GM12878 (cell line): ENCODE results near the gene TTLL4. TPM values are rescaled to one million over a fixed set of nuclear protein-coding genes. Genes with fewer than 3 reads are reported as not detected.

Source experiments
- ATAC-seq: fragments of 200-7000 bp; cut with Tn5 transposase; 3 replicates; pipeline ENCODE4 v1.9.1; 2020; ENCODE audit warnings: mild to moderate bottlenecking, moderate library complexity
- BruUV-seq: library from RNA; stranded (reverse); fragments of 400-500 nt; replicated peaks from 2 replicates; lab custom pipeline; 2021; lab: Mats Ljungman, UMichigan
- CTCF ChIA-PET: fragments of 300-600 bp; sonication (Branson Sonifier 250); formaldehyde crosslinking; extraction: SDS; loops from one replicate; lab custom pipeline; 2021; ENCODE audit warnings: inconsistent platforms; lab: Yijun Ruan, JAX
- POLR2A ChIA-PET: fragments of 350-600 bp; formaldehyde crosslinking; extraction: SDS; loops from one replicate; lab custom pipeline; 2021; ENCODE audit warnings: inconsistent platforms; lab: Charles Lee
- RAD21 ChIA-PET: fragments of 300-600 bp; sonication (Branson Sonifier 250); formaldehyde crosslinking; loops from one replicate; lab custom pipeline; 2023; ENCODE audit warnings: antibody characterized with exemption; ENCODE audit not compliant: unreplicated experiment; lab: Charles Lee
- SMC1A ChIA-PET: fragments of 300-600 bp; sonication (Branson Sonifier 250); formaldehyde crosslinking; loops from one replicate; lab custom pipeline; 2023; ENCODE audit not compliant: unreplicated experiment, uncharacterized antibody; lab: Charles Lee
- DNase-seq: peaks from one replicate; pipeline ENCODE4 v3.0.0-alpha.2; 2011; ENCODE audit warnings: low read depth, low spot score
- FAIRE-seq: peaks from 3 replicates; lab custom pipeline; 2011; peaks lifted over from hg19 to GRCh38; lab: Jason Lieb, UNC
- H2AFZ ChIP-seq: 2 replicates; pipeline ENCODE4 v1.6.0; 2011; ENCODE audit warnings: low read depth, low read length, control low read depth; ENCODE audit not compliant: control insufficient read depth
- H3K27ac ChIP-seq: 2 replicates; pipeline ENCODE4 v1.5.1; 2011; ENCODE audit warnings: control low read depth; ENCODE audit not compliant: control insufficient read depth, insufficient read depth
- H3K27me3 ChIP-seq, 2 experiments: replicated peaks in 1 of 2; 2 replicates each; pipeline versions ENCODE4 v1.6.0 to v1.6.1; 2011; ENCODE audit warnings: low read length in 1 of 2; ENCODE audit not compliant: control insufficient read depth in 2 of 2, insufficient read depth in 2 of 2
- H3K36me3 ChIP-seq, 2 experiments: 2 replicates each; pipeline ENCODE4 v1.5.1; 2011; ENCODE audit warnings: low read length in 1 of 2; ENCODE audit not compliant: control insufficient read depth in 2 of 2, insufficient read depth in 2 of 2
- H3K4me1 ChIP-seq: 2 replicates; pipeline ENCODE4 v1.6.1; 2011; ENCODE audit warnings: mild to moderate bottlenecking, low read length, moderate library complexity, mixed read lengths; ENCODE audit not compliant: control insufficient read depth, insufficient read depth
- H3K4me2 ChIP-seq: 2 replicates; pipeline ENCODE4 v1.6.0; 2011; ENCODE audit warnings: control low read depth; ENCODE audit not compliant: control insufficient read depth, insufficient read depth
- H3K4me3 ChIP-seq: fragments of 200-600 bp; sonication (generic); 2 replicates; pipeline ENCODE4 v1.5.1; 2016
- H3K79me2 ChIP-seq: 2 replicates; pipeline ENCODE4 v1.6.0; 2011; ENCODE audit warnings: low read length; ENCODE audit not compliant: control insufficient read depth, insufficient read depth
- H3K9ac ChIP-seq: 2 replicates; pipeline ENCODE4 v1.8.0; 2011; ENCODE audit warnings: low read length, control low read depth, mixed read lengths; ENCODE audit not compliant: control insufficient read depth, insufficient read depth
- H3K9me3 ChIP-seq: replicated peaks from 3 replicates; pipeline ENCODE4 v1.5.1; 2011; ENCODE audit warnings: mild to moderate bottlenecking, low read length; ENCODE audit not compliant: control insufficient read depth, insufficient read depth
- H4K20me1 ChIP-seq: 2 replicates; pipeline ENCODE4 v1.6.0; 2011; ENCODE audit not compliant: control insufficient read depth, insufficient read depth
- ATF3 ChIP-seq: IDR thresholded peaks from 2 replicates; pipeline ENCODE4 v1.6.1; 2011; ENCODE audit warnings: low read depth, mild to moderate bottlenecking, low read length, moderate library complexity, borderline replicate concordance; ENCODE audit errors: extremely low read depth
- ATF7 ChIP-seq: fragments of 450-650 bp; IDR thresholded peaks from 2 replicates; pipeline ENCODE4 v1.6.1; 2016; ENCODE audit warnings: low read depth, mild to moderate bottlenecking
- CTCF ChIP-seq, 3 experiments: IDR thresholded peaks in 2 of 3; conservative IDR thresholded peaks in 1 of 3; 2 replicates each; pipeline ENCODE4 v1.5.1; 2011; ENCODE audit warnings: low read depth in 3 of 3, low read length in 3 of 3, mild to moderate bottlenecking in 3 of 3, control low read depth in 2 of 3, moderate library complexity in 2 of 3, inconsistent platforms in 1 of 3, mixed read lengths in 1 of 3; ENCODE audit not compliant: control insufficient read depth in 2 of 3, insufficient read depth in 1 of 3; ENCODE audit errors: extremely low read depth in 1 of 3
- E2F8 ChIP-seq: fragments of 450-650 bp; IDR thresholded peaks from 2 replicates; pipeline ENCODE4 v1.6.1; 2018; ENCODE audit warnings: mild to moderate bottlenecking, low read depth, moderate library complexity; ENCODE audit not compliant: partially characterized antibody
- FOS ChIP-seq: IDR thresholded peaks from 3 replicates; pipeline ENCODE4 v1.6.1; 2011; ENCODE audit warnings: borderline replicate concordance; ENCODE audit not compliant: insufficient read length; ENCODE audit errors: extremely low read depth
- FOXM1 ChIP-seq: IDR thresholded peaks from 2 replicates; pipeline ENCODE4 v1.6.1; 2012; ENCODE audit warnings: low read depth, mild to moderate bottlenecking, inconsistent platforms, low read length, moderate library complexity
- JUND ChIP-seq: IDR thresholded peaks from 2 replicates; pipeline ENCODE4 v1.6.1; 2012; ENCODE audit warnings: low read depth, mild to moderate bottlenecking, low read length, improper control_type of control experiment, moderate library complexity
- MTA2 ChIP-seq: fragments of 450-650 bp; IDR thresholded peaks from 2 replicates; pipeline ENCODE4 v1.6.1; 2016; ENCODE audit warnings: low read depth, mild to moderate bottlenecking, moderate library complexity
- PML ChIP-seq: IDR thresholded peaks from 2 replicates; pipeline ENCODE4 v1.6.1; 2012; ENCODE audit warnings: low read length, inconsistent platforms
- RAD21 ChIP-seq: IDR thresholded peaks from 2 replicates; pipeline ENCODE4 v1.6.1; 2011; ENCODE audit warnings: mild to moderate bottlenecking, low read depth, low read length, moderate library complexity; ENCODE audit not compliant: insufficient read depth
- RAD51 ChIP-seq: fragments of 450-650 bp; IDR thresholded peaks from 2 replicates; pipeline ENCODE4 v1.6.1; 2016; ENCODE audit warnings: moderate library complexity, mild to moderate bottlenecking, inconsistent platforms
- RFX5 ChIP-seq: IDR thresholded peaks from 2 replicates; pipeline ENCODE4 v1.6.1; 2011; ENCODE audit warnings: low read depth, low read length, improper control_type of control experiment
- SREBF1 ChIP-seq: IDR thresholded peaks from 2 replicates; pipeline ENCODE4 v1.6.1; 2012; ENCODE audit warnings: mild to moderate bottlenecking, low read length
- STAT3 ChIP-seq: IDR thresholded peaks from 2 replicates; pipeline ENCODE4 v1.6.1; 2011; ENCODE audit warnings: low read depth, low read length, improper control_type of control experiment
- USF2 ChIP-seq: IDR thresholded peaks from 2 replicates; pipeline ENCODE4 v1.6.1; 2011; ENCODE audit warnings: low read depth, low read length, improper control_type of control experiment, borderline replicate concordance
- ZBED1 ChIP-seq: IDR thresholded peaks from 2 replicates; pipeline ENCODE4 v1.6.1; 2016; ENCODE audit warnings: borderline replicate concordance
- ZNF207 ChIP-seq: fragments of 450-650 bp; IDR thresholded peaks from 2 replicates; pipeline ENCODE4 v1.6.1; 2014; ENCODE audit warnings: antibody characterized with exemption, mild to moderate bottlenecking, borderline replicate concordance
- ZNF24 ChIP-seq: fragments of 450-650 bp; IDR thresholded peaks from 2 replicates; pipeline ENCODE4 v1.6.1; 2017; ENCODE audit warnings: antibody characterized with exemption, mild to moderate bottlenecking
- ZZZ3 ChIP-seq: IDR thresholded peaks from 2 replicates; pipeline ENCODE4 v1.6.1; 2011; ENCODE audit warnings: low read depth; ENCODE audit not compliant: control insufficient read depth, insufficient read length
- WGBS: methylation state at CpG from one replicate; pipeline ENCODE4 v1.1.6; 2016; ENCODE audit warnings: low lambda C conversion rate; ENCODE audit not compliant: insufficient replicate concordance, insufficient coverage; ENCODE audit errors: missing lambda C conversion rate; 5-methylcytosine and 5-hydroxymethylcytosine counted together
- in situ Hi-C: fragments of 300-500 bp; cut with MboI; formaldehyde crosslinking; loops from 9 replicates; pipeline ENCODE4 v1.14.3; 2018; ENCODE audit warnings: mixed read lengths
- intact Hi-C: fragments of 100-400 bp; cut with micrococcal nuclease; formaldehyde crosslinking; loops from one replicate; pipeline ENCODE4 v1.14.2; 2022; ENCODE audit not compliant: unreplicated experiment
- polyA plus RNA-seq, 11 experiments: library from polyadenylated mRNA; depleted of rRNA in 4 of 11; unstranded in 6 of 11; stranded (reverse) in 5 of 11; fragments of >200 nt; fragmentation: Nextera tagmentation in 4 of 11; fragmentation: Illumina TruSeq in 1 of 11; extraction: Ambion mirVana in 4 of 11; extraction: Trizol in 1 of 11; gene quantifications; 1 replicate in 1 of 11; 2 replicates in 10 of 11; pipeline versions ENCODE4 v1.2.1 to v1.2.3, GENCODE V29; 2011 to 2016; ENCODE audit warnings: inconsistent platforms in 2 of 11, missing spikeins in 2 of 11, low read depth in 1 of 11
- total RNA-seq, 4 experiments: library from RNA; depleted of rRNA in 3 of 4; stranded (reverse); fragments of >200 nt in 3 of 4; fragmentation: Illumina TruSeq in 1 of 4; extraction: Trizol in 1 of 4; gene quantifications; 2 replicates each; pipeline versions ENCODE4 v1.2.1 to v1.2.3, GENCODE V29; 2013 to 2021

Gene TTLL4
- total and polyA plus RNA-seq, 10 of the 15 experiments (the other 5 are each of a cell fraction or from before 2014, with no cell fraction given), result 16.6 to 63.1 (median 32.9) TPM

GRCh38 chr2:218776488-218776887 is 65.9 kb downstream of the TTLL4 start:
- WGBS, result 96% methylated on average over 1 of the region's 1 CpG
- Histone ChIP-seq H3K9me3 (no peaks in the 10 kb centered on the region; the same call in 2 of the 3 replicates), H3K4me2 (no peak overlapping the region), H3K4me3 (no peak overlapping the region), H3K79me2 (no peaks in the 10 kb centered on the region), H3K27me3 (no peaks in the 10 kb centered on the region), H2AFZ (no peak overlapping the region), H3K9ac (no peak overlapping the region), H3K4me1 (no peaks in the 10 kb centered on the region), H3K36me3 (no peaks in the 10 kb centered on the region), H4K20me1 (no peaks in the 10 kb centered on the region), H3K27ac (no peak overlapping the region)
- in situ Hi-C loops, result no loop called here
- no peak for DNase-seq
- ChIA-PET RAD21 (interaction anchor here (1.2 kb wide), 1 partner anchor 10 kb away, joined by 3 read pairs; no protein-coding TSS in a partner anchor), CTCF (no interaction called here), SMC1A (no interaction called here), POLR2A (interaction anchor here (0.7 kb wide), 1 partner anchor 270 kb away, joined by 3 read pairs; no protein-coding TSS in a partner anchor)
- no peak for ATAC-seq
- no peak for TF ChIP-seq ZBED1
- TF ChIP-seq USF2, result no peak
- no peak for TF ChIP-seq RAD21
- no peak for TF ChIP-seq RFX5
- TF ChIP-seq ZZZ3, result no peak
- no peak for TF ChIP-seq ATF7
- TF ChIP-seq FOXM1, result no peak
- TF ChIP-seq ATF3, result no peak
- TF ChIP-seq SREBF1, result no peak
- no peak for TF ChIP-seq E2F8
- no peak for TF ChIP-seq RAD51
- TF ChIP-seq FOS, result no peak
- TF ChIP-seq ZNF207, result no peak
- TF ChIP-seq JUND, result no peak
- TF ChIP-seq MTA2, result no peak
- no peak for TF ChIP-seq STAT3
- TF ChIP-seq ZNF24, result no peak
- no peak for TF ChIP-seq CTCF (IDR thresholded peaks at IDR 0.05 in 2 of 3, conservative IDR thresholded peaks at IDR 0.05 in 1 of 3; ENCODE audit: control insufficient read depth in 2 of 3, extremely low read depth in 1 of 3, insufficient read depth in 1 of 3, low read depth in 3 of 3, low read length in 3 of 3)
- TF ChIP-seq PML, result no peak
- no TSS peak for BruUV-seq
- no peak for FAIRE-seq
- intact Hi-C loops, result no loop called here
